SU-DHL-6 (cell line): ENCODE results near the gene VWA7.

ENCODE experiments used
- EZH2phosphoT487 ChIP-seq: fragments of 200-600 bp; sonication (generic), shearing (Covaris generic); conservative IDR thresholded peaks from 2 replicates; pipeline ENCODE4 v1.6.1; 2018; ENCODE audit warnings: mild to moderate bottlenecking, antibody characterized with exemption, low read length, moderate library complexity, mixed read lengths
- TF ChIP-seq, protein P1 (sequence below): fragments of 200-600 bp; sonication (generic); IDR thresholded peaks from one replicate; pipeline ENCODE4 v1.5.1; 2017; ENCODE audit warnings: antibody characterized with exemption, mild to moderate bottlenecking, low read length, moderate library complexity; ENCODE audit not compliant: insufficient read depth, poor library complexity, severe bottlenecking

DNA sequence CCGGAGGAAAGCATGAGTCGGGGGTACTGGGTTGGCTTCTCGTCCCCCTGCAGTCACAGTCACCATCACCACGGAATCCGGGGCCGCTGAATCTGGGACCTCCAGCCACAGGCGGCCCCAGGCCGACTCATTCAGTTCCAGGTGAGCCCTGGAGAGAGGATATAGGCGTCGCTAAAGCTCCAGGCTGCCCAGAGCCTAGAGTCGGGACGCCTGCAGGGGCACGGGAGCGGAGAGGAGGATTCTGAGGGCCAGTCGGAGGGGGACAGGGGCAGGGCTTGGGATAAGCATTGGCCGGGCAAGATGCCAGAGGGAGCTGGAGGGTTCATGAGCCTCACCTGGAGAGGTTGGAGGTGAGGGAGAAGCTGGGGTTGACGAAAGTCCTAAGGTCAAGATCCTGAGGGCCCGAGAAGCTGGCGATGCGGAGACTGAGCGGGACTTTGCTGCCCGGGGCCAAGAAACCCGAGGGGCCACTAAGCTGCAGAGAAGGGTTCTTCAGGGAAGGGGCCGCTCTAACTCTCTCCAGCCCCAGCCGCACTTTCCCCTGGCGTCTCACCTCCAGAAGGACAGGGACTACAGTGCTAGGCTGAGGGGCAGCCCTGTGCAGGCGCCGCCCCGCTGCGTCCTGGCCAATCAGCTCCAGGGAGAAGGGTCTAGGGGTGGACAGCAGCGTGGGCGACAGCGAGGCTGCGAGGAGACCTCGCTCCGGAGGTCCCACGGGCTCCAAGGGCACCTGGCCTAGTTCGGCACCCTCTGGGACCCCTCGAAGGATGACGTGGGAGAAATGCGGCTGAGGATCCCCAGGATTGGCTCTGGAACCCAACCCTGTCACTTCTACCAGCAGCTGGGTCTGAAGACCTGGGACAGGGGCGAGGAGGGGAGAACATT, 11.0 kb downstream of the VWA7 start:
- no peak for TF ChIP-seq EZH2phosphoT487
- TF ChIP-seq, protein P1, sequence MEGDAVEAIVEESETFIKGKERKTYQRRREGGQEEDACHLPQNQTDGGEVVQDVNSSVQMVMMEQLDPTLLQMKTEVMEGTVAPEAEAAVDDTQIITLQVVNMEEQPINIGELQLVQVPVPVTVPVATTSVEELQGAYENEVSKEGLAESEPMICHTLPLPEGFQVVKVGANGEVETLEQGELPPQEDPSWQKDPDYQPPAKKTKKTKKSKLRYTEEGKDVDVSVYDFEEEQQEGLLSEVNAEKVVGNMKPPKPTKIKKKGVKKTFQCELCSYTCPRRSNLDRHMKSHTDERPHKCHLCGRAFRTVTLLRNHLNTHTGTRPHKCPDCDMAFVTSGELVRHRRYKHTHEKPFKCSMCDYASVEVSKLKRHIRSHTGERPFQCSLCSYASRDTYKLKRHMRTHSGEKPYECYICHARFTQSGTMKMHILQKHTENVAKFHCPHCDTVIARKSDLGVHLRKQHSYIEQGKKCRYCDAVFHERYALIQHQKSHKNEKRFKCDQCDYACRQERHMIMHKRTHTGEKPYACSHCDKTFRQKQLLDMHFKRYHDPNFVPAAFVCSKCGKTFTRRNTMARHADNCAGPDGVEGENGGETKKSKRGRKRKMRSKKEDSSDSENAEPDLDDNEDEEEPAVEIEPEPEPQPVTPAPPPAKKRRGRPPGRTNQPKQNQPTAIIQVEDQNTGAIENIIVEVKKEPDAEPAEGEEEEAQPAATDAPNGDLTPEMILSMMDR = no peak
